ENCODE results near the gene MRAP. TPM values are rescaled to one million over a fixed set of nuclear protein-coding genes. Genes with fewer than 3 reads are reported as not detected.

MRAP gene
- total and polyA plus RNA-seq, 7 experiments from 2014 or later = not detected

GRCh38 chr21:32337206-32337605 lies 38.6 kb downstream of the MRAP start:
- peaks cover 20 to 78% (median 64%) of the 10 kb centered on the region in 5 donors for H3K36me3 Mint-ChIP-seq
- Histone ChIP-seq H3K27ac (ENCODE audit: low read depth, low read length) (no peak overlapping the region), H3K27me3 (ENCODE audit: control insufficient read depth in 2 of 2, insufficient read depth in 2 of 2, low read length in 2 of 2) (no peaks in the 10 kb centered on the region), H3K4me1 (ENCODE audit: control insufficient read depth in 2 of 2, insufficient read depth in 2 of 2, low read length in 2 of 2) (no peaks in the 10 kb centered on the region), H3K36me3 (ENCODE audit: control insufficient read depth in 2 of 3, insufficient read depth in 3 of 3, low read length in 3 of 3) (peaks cover 4 to 83% (median 8%) of the 10 kb centered on the region in 3 experiments), H3K4me3 (ENCODE audit: low read length) (no peak overlapping the region), H3K9me3 (ENCODE audit: control insufficient read depth in 2 of 3, low read length in 3 of 3) (no peaks in the 10 kb centered on the region)
- H3K27me3 Mint-ChIP-seq = no peaks in the 10 kb centered on the region
- H3K27ac Mint-ChIP-seq = peak overlapping the region in 2 of 9 donors; percentile 5 to 70
- no peak for DNase-seq
- peaks cover 0 to 8% (median 0%) of the 10 kb centered on the region in 7 donors for H3K4me1 Mint-ChIP-seq
- CTCF ChIA-PET = no interaction called here
- POLR2A ChIA-PET = no interaction called here
- intact Hi-C loops (cut with micrococcal nuclease) = no loop called here
- H3K4me3 Mint-ChIP-seq = no peak overlapping the region
- no peak for ATAC-seq
- H3K9me3 Mint-ChIP-seq = no peaks in the 10 kb centered on the region

- Histone ChIP-seq H3K27ac (ENCODE audit: low read depth, low read length) (no peak overlapping the region), H3K27me3 (ENCODE audit: control insufficient read depth in 2 of 2, insufficient read depth in 2 of 2, low read length in 2 of 2) (no peaks in the 10 kb centered on the region), H3K4me3 (ENCODE audit: low read length) (no peak overlapping the region), H3K9me3 (ENCODE audit: control insufficient read depth in 2 of 3, low read length in 3 of 3) (no peaks in the 10 kb centered on the region), H3K36me3 (ENCODE audit: control insufficient read depth in 2 of 3, insufficient read depth in 3 of 3, low read length in 3 of 3) (peaks cover 4 to 85% (median 9%) of the 10 kb centered on the region in 3 experiments), H3K4me1 (ENCODE audit: control insufficient read depth in 2 of 2, insufficient read depth in 2 of 2, low read length in 2 of 2) (no peaks in the 10 kb centered on the region)
- Mint-ChIP-seq H3K4me1 (peaks cover 0 to 4% (median 0%) of the 10 kb centered on the region in 7 donors), H3K4me3 (no peak overlapping the region), H3K27ac (no peak overlapping the region), H3K36me3 (peaks cover 21 to 74% (median 58%) of the 10 kb centered on the region in 5 donors), H3K9me3 (no peaks in the 10 kb centered on the region), H3K27me3 (no peaks in the 10 kb centered on the region)
- ChIA-PET POLR2A (no interaction called here), CTCF (no interaction called here)
- intact Hi-C loops (cut with micrococcal nuclease) = no loop called here
- no peak for ATAC-seq
- no peak for DNase-seq
Measured at GRCh38 chr21:32338209-32338921, 39.7 kb downstream of the MRAP start.

GRCh38 chr21:32340863-32341848 lies 42.5 kb downstream of the MRAP start:
- no peak overlapping the region for H3K4me3 ChIP-seq (ENCODE audit: low read length)
- ChIA-PET POLR2A (no interaction called here), CTCF (interaction anchor here (0.7 kb wide), 1 partner anchor 680 kb away, joined by 3 read pairs; no protein-coding TSS in a partner anchor)
- H3K4me1 ChIP-seq (ENCODE audit: control insufficient read depth in 2 of 2, insufficient read depth in 2 of 2, low read length in 2 of 2) = no peaks in the 10 kb centered on the region
- peaks cover 5 to 20% (median 11%) of the 10 kb centered on the region in 11 donors for H3K9me3 Mint-ChIP-seq
- H3K4me3 Mint-ChIP-seq = no peak overlapping the region
- no peak for DNase-seq
- no peak for ATAC-seq
- H3K27ac ChIP-seq (ENCODE audit: low read depth, low read length) = no peak overlapping the region
- intact Hi-C loops (cut with micrococcal nuclease) = no loop called here
- peaks cover 0 to 14% (median 3%) of the 10 kb centered on the region in 3 experiments for H3K9me3 ChIP-seq (ENCODE audit: control insufficient read depth in 2 of 3, low read length in 3 of 3)
- no peaks in the 10 kb centered on the region for H3K27me3 ChIP-seq (ENCODE audit: control insufficient read depth in 2 of 2, insufficient read depth in 2 of 2, low read length in 2 of 2)
- H3K27ac Mint-ChIP-seq = peak overlapping the region in 1 of 9 donors; percentile 56
- peaks cover 22 to 85% (median 32%) of the 10 kb centered on the region in 3 experiments for H3K36me3 ChIP-seq (ENCODE audit: control insufficient read depth in 2 of 3, insufficient read depth in 3 of 3, low read length in 3 of 3)
- peaks cover 40 to 75% (median 65%) of the 10 kb centered on the region in 5 donors for H3K36me3 Mint-ChIP-seq
- H3K4me1 Mint-ChIP-seq = peaks cover 0 to 4% (median 0%) of the 10 kb centered on the region in 7 donors
- no peaks in the 10 kb centered on the region for H3K27me3 Mint-ChIP-seq

- Mint-ChIP-seq H3K27ac (no peak overlapping the region), H3K4me1 (no peaks in the 10 kb centered on the region), H3K4me3 (no peak overlapping the region), H3K27me3 (no peaks in the 10 kb centered on the region), H3K36me3 (peaks cover 35 to 90% (median 61%) of the 10 kb centered on the region in 5 donors), H3K9me3 (peaks cover 5 to 20% (median 11%) of the 10 kb centered on the region in 11 donors)
- intact Hi-C loops (cut with micrococcal nuclease) = no loop called here
- no peak overlapping the region for H3K27ac ChIP-seq (ENCODE audit: low read depth, low read length)
- ChIA-PET CTCF (no interaction called here), POLR2A (no interaction called here)
- no peak overlapping the region for H3K4me3 ChIP-seq (ENCODE audit: low read length)
- H3K4me1 ChIP-seq (ENCODE audit: control insufficient read depth in 2 of 2, insufficient read depth in 2 of 2, low read length in 2 of 2) = no peaks in the 10 kb centered on the region
- no peak for ATAC-seq
- H3K36me3 ChIP-seq (ENCODE audit: control insufficient read depth in 2 of 3, insufficient read depth in 3 of 3, low read length in 3 of 3) = peaks cover 19 to 96% (median 47%) of the 10 kb centered on the region in 3 experiments
- DNase-seq = no peak
- H3K9me3 ChIP-seq (ENCODE audit: control insufficient read depth in 2 of 3, low read length in 3 of 3) = peaks cover 0 to 14% (median 3%) of the 10 kb centered on the region in 3 experiments
- H3K27me3 ChIP-seq (ENCODE audit: control insufficient read depth in 2 of 2, insufficient read depth in 2 of 2, low read length in 2 of 2) = no peaks in the 10 kb centered on the region
Measured at GRCh38 chr21:32346951-32347350, 48.3 kb downstream of the MRAP start.

- Histone ChIP-seq H3K36me3 (ENCODE audit: control insufficient read depth in 2 of 3, insufficient read depth in 3 of 3, low read length in 3 of 3) (peaks cover 19 to 97% (median 44%) of the 10 kb centered on the region in 3 experiments), H3K4me3 (ENCODE audit: low read length) (no peak overlapping the region), H3K4me1 (ENCODE audit: control insufficient read depth in 2 of 2, insufficient read depth in 2 of 2, low read length in 2 of 2) (no peaks in the 10 kb centered on the region), H3K27ac (ENCODE audit: low read depth, low read length) (no peak overlapping the region), H3K27me3 (ENCODE audit: control insufficient read depth in 2 of 2, insufficient read depth in 2 of 2, low read length in 2 of 2) (no peaks in the 10 kb centered on the region), H3K9me3 (ENCODE audit: control insufficient read depth in 2 of 3, low read length in 3 of 3) (peaks cover 0 to 14% (median 3%) of the 10 kb centered on the region in 3 experiments)
- intact Hi-C loops (cut with micrococcal nuclease) = no loop called here
- ChIA-PET CTCF (no interaction called here), POLR2A (no interaction called here)
- DNase-seq = no peak
- Mint-ChIP-seq H3K27me3 (no peaks in the 10 kb centered on the region), H3K36me3 (peaks cover 39 to 94% (median 64%) of the 10 kb centered on the region in 5 donors), H3K4me3 (no peak overlapping the region), H3K9me3 (peaks cover 5 to 20% (median 11%) of the 10 kb centered on the region in 11 donors), H3K4me1 (no peaks in the 10 kb centered on the region), H3K27ac (peak overlapping the region in 1 of 9 donors; percentile 20)
- ATAC-seq = no peak
Measured at GRCh38 chr21:32347351-32347750, 48.7 kb downstream of the MRAP start.

GRCh38 chr21:32347977-32348376 lies 49.3 kb downstream of the MRAP start:
- DNase-seq (no peak), ATAC-seq (no peak)
- H3K27ac ChIP-seq (ENCODE audit: low read depth, low read length) = no peak overlapping the region
- H3K9me3 ChIP-seq (ENCODE audit: control insufficient read depth in 2 of 3, low read length in 3 of 3) = peaks cover 0 to 14% (median 3%) of the 10 kb centered on the region in 3 experiments
- Mint-ChIP-seq H3K9me3 (peaks cover 5 to 20% (median 11%) of the 10 kb centered on the region in 11 donors), H3K4me3 (no peak overlapping the region), H3K36me3 (peaks cover 39 to 91% (median 63%) of the 10 kb centered on the region in 5 donors), H3K27ac (no peak overlapping the region), H3K27me3 (no peaks in the 10 kb centered on the region), H3K4me1 (no peaks in the 10 kb centered on the region)
- H3K27me3 ChIP-seq (ENCODE audit: control insufficient read depth in 2 of 2, insufficient read depth in 2 of 2, low read length in 2 of 2) = no peaks in the 10 kb centered on the region
- no peak overlapping the region for H3K4me3 ChIP-seq (ENCODE audit: low read length)
- intact Hi-C loops (cut with micrococcal nuclease) = no loop called here
- no peaks in the 10 kb centered on the region for H3K4me1 ChIP-seq (ENCODE audit: control insufficient read depth in 2 of 2, insufficient read depth in 2 of 2, low read length in 2 of 2)
- peaks cover 19 to 98% (median 49%) of the 10 kb centered on the region in 3 experiments for H3K36me3 ChIP-seq (ENCODE audit: control insufficient read depth in 2 of 3, insufficient read depth in 3 of 3, low read length in 3 of 3)
- ChIA-PET CTCF (interaction anchor here (0.7 kb wide), 1 partner anchor 220 kb away, joined by 3 read pairs; no protein-coding TSS in a partner anchor), POLR2A (no interaction called here)
